SK-N-MC (cell line): ENCODE data around the gene UBE4B.
"Not testable (repeated sequence)": the region's sequence is repeated elsewhere in the genome, so short reads cannot be mapped to it uniquely, and the experiment has no call there.

ENCODE experiments used
- DNase-seq: peaks from one replicate; pipeline ENCODE4 v3.0.0-alpha.2; 2011; ENCODE audit warnings: low read depth, low spot score
- H3K27ac ChIP-seq: fragments of 200-600 bp; sonication (generic); 2 replicates; pipeline ENCODE4 v1.5.1; 2016; ENCODE audit warnings: mixed run types
- H3K36me3 ChIP-seq: fragments of 200-600 bp; sonication (generic); 2 replicates; pipeline ENCODE4 v1.6.1; 2017; ENCODE audit warnings: antibody characterized with exemption, low read length, mixed read lengths; ENCODE audit not compliant: insufficient read depth
- H3K4me3 ChIP-seq: fragments of 200-600 bp; sonication (generic); 2 replicates; pipeline ENCODE4 v1.5.1; 2016
- H3K9ac ChIP-seq: fragments of 200-600 bp; sonication (generic); 2 replicates; pipeline ENCODE4 v1.8.0; 2017; ENCODE audit warnings: mixed run types, mixed read lengths; ENCODE audit not compliant: insufficient read length
- H3K9me3 ChIP-seq: fragments of 200-600 bp; sonication (generic); 2 replicates; pipeline ENCODE4 v1.6.1; 2017; ENCODE audit warnings: low read depth, mild to moderate bottlenecking, antibody characterized with exemption, low read length, moderate library complexity, mixed read lengths
- EZH2 ChIP-seq: fragments of 200-600 bp; sonication (generic); IDR thresholded peaks from one replicate; pipeline ENCODE4 v1.6.1; 2017; ENCODE audit warnings: antibody characterized with exemption
- FOXP2 ChIP-seq: optimal IDR thresholded peaks from 2 replicates; pipeline ENCODE3; 2011; ENCODE audit warnings: mild to moderate bottlenecking, moderate library complexity; ENCODE audit not compliant: insufficient read depth; ENCODE audit errors: extremely low read length, control extremely low read depth
- POLR2AphosphoS5 ChIP-seq: IDR thresholded peaks from 2 replicates; pipeline ENCODE4 v1.6.1; 2012; ENCODE audit warnings: mild to moderate bottlenecking, low read depth, low read length, borderline replicate concordance

Gene UBE4B

GRCh38 chr1:10216090-10216749 lies 183.5 kb downstream of the UBE4B start:
- no peak overlapping the region for H3K4me3 ChIP-seq
- H3K9me3 ChIP-seq, result no peaks in the 10 kb centered on the region
- H3K27ac ChIP-seq, result no peak overlapping the region
- no peaks in the 10 kb centered on the region for H3K36me3 ChIP-seq
- H3K9ac ChIP-seq, result no peak overlapping the region
- TF ChIP-seq EZH2 (no peak), POLR2AphosphoS5 (no peak), FOXP2 (no peak)
- DNase-seq, result no peak

DNA sequence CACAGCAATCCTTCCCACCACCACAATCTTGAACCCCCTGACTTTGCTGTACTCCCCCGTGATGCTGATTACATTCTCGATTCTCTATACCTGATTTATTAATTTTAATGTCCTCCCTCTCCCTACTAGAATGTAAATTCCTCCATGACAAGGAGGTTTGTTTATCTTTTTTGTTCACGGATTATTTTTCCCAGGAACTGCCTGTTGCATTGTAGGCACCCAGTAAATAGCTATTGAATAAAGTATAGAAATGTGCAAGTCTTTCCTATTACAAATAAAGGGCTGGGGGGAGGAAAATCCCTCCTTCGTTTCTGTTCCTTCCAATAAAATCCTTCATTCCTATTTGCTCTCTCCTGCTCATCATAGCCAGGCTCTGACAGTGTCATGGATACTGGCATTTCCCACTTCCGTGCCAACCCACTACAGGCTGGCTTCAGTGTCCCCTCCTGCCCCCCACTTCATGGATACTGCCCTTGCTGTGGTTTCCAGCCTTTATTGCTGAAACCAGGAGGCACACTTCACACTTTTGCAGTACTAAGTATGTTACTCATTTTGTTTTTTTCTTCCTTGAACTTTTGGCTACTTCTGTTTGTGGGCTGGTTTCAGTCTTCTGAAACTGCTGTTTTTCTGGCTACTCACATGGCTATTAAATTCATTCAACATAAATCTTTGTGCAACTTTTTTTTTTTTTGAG lies 185.1 kb downstream of the UBE4B start:
- Histone ChIP-seq H3K4me3 (no peak overlapping the region), H3K36me3 (no peaks in the 10 kb centered on the region), H3K9me3 (no peaks in the 10 kb centered on the region), H3K27ac (no peak overlapping the region), H3K9ac (no peak overlapping the region)
- no peak for TF ChIP-seq EZH2
- TF ChIP-seq FOXP2, result no peak
- no peak for TF ChIP-seq POLR2AphosphoS5
- no peak for DNase-seq

- H3K9ac ChIP-seq, result no peak overlapping the region
- peaks cover 5% of the 10 kb centered on the region; the same call in 1 of the 2 replicates for H3K36me3 ChIP-seq
- no peaks in the 10 kb centered on the region for H3K9me3 ChIP-seq
- DNase-seq, result no peak
- no peak for TF ChIP-seq POLR2AphosphoS5
- TF ChIP-seq FOXP2, result no peak
- no peak for TF ChIP-seq EZH2
- H3K4me3 ChIP-seq, result no peak overlapping the region
- no peak overlapping the region for H3K27ac ChIP-seq
Observed at GRCh38 chr1:10220200-10220599, 187.4 kb downstream of the UBE4B start.

DNA sequence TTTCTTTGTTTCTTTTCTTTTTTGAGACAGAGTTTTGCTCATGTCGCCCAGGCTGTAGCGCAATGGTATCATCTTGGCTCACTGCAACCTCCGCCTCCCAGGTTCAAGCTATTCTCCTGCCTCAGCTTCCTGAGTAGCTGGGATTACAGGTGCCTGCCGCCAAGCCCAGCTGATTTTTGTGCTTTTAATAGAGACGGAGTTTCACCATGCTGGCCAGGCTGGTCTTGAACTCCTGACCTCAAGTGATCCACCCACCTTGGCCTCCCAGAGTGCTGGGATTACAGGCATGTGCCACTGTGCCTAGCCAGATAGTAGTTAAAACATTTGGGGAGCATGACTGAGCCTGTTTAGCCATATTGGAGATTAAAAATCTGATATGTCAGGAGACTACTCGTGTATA lies 187.9 kb downstream of the UBE4B start:
- H3K27ac ChIP-seq, H3K9ac ChIP-seq, H3K9me3 ChIP-seq, H3K36me3 ChIP-seq, DNase-seq, H3K4me3 ChIP-seq: not testable (repeated sequence)

DNA sequence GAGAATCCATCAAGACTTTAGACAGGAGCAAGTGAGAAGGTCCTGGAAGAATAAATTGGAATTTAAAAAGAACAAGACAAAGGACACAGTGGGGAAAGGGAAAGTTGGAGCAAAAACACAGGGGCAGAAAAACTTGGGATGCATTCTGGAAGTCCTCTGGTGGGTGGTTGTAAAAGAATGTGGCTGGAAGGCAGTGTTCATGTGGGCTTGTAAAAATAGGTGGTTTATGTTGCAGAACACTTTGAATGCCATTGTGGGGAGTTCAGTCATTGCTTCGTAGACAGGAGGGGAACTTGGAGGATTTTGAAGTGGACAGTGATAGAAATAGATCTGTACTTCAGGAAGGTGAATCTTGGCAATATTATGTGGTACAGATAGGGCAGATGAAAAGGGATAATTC lies 192.8 kb downstream of the UBE4B start:
- H3K27ac ChIP-seq, result no peak overlapping the region
- no peak overlapping the region for H3K4me3 ChIP-seq
- DNase-seq, result no peak
- H3K9ac ChIP-seq, result no peak overlapping the region
- no peaks in the 10 kb centered on the region; the same call in 1 of the 2 replicates for H3K9me3 ChIP-seq
- H3K36me3 ChIP-seq, result peaks cover 5% of the 10 kb centered on the region; the same call in 1 of the 2 replicates
- TF ChIP-seq EZH2, result no peak

DNA sequence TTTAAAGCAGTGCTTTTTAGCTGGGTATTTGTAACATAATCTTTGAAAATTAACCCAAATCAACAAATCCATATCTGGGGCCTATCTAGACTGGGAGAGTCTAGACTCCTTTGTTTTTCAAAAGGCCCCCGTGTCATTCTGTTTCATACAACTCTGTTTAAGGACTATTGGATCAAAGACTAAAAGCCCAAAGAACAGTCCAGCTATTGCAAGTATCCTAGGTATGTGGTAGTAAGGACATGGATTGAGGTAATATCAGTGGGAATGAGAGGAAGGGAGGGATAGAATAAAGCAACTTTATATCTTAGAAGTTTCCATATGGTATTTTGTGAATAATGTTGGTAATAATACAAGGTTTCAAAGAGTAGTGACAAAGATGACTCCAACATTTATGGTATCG lies 195.8 kb downstream of the UBE4B start:
- DNase-seq, result no peak
- no peak overlapping the region for H3K27ac ChIP-seq
- no peaks in the 10 kb centered on the region; the same call in 1 of the 2 replicates for H3K9me3 ChIP-seq
- H3K36me3 ChIP-seq, result peaks cover 5% of the 10 kb centered on the region; the same call in 1 of the 2 replicates
- H3K9ac ChIP-seq, result no peak overlapping the region
- TF ChIP-seq POLR2AphosphoS5 (no peak), EZH2 (no peak), FOXP2 (no peak)
- H3K4me3 ChIP-seq, result no peak overlapping the region

DNA sequence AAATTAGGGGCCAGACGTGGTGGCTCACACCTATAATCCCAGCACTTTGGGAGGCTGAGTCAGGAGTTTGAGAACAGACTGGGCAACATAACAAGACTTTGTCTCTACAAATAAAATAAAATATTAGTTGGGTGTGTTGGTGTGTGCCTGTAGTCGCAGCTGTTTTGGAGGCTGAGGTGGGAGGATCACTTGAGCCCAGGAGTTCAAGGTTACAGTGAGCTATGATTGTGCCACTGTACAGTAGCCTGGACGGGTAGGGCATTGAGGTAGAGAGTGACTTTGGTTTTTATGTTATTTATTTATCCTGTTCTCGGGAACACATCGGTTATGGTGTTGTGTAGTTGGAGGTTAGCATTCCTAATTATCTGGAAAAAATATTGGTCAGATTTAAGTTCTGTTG lies 197.1 kb downstream of the UBE4B start:
- no peaks in the 10 kb centered on the region; the same call in 1 of the 2 replicates for H3K9me3 ChIP-seq
- no peak overlapping the region for H3K27ac ChIP-seq
- H3K9ac ChIP-seq, result no peak overlapping the region
- no peak overlapping the region for H3K4me3 ChIP-seq
- no peak for DNase-seq
- H3K36me3 ChIP-seq, result peaks cover 4% of the 10 kb centered on the region; the same call in 1 of the 2 replicates
- TF ChIP-seq POLR2AphosphoS5, result no peak
- no peak for TF ChIP-seq EZH2
- no peak for TF ChIP-seq FOXP2
